Caki2 (cell line): ENCODE results near the gene MAPKAPK3. TPM values are rescaled to one million over a fixed set of nuclear protein-coding genes. Genes with fewer than 3 reads are reported as not detected.

Source experiments
- total RNA-seq: library from RNA; depleted of rRNA; stranded (reverse); fragments of >200 nt; shearing (Covaris generic); gene quantifications from 2 replicates; pipeline ENCODE4 v1.2.3, GENCODE V29; 2014; ENCODE audit warnings: low replicate concordance; rRNA removed

MAPKAPK3 gene
- total RNA-seq, 1 experiment from 2014 or later, result 238 TPM

Other genes starting within 250 kb of the MAPKAPK3 start
- gene CACNA2D2, start 113.5 kb upstream of the MAPKAPK3 start, total RNA-seq, result 0.03 TPM in 2 replicates
- gene C3orf18, start 49.4 kb upstream of the MAPKAPK3 start, total RNA-seq, result 3.8 and 7.1 TPM in 2 replicates
- gene HEMK1, start 47.6 kb upstream of the MAPKAPK3 start, total RNA-seq, result 13.2 and 25.6 TPM in 2 replicates
- 0.30 and 2.5 TPM in 2 replicates for gene CISH, start 5.4 kb upstream of the MAPKAPK3 start, total RNA-seq
- gene DOCK3, start 57.8 kb downstream of the MAPKAPK3 start, total RNA-seq, result 0.26 and 0.61 TPM in 2 replicates